Measurements from ENCODE around the gene DLGAP1. TPM values are rescaled to one million over a fixed set of nuclear protein-coding genes. Genes with fewer than 3 reads are reported as not detected.

The DLGAP1 gene
- total and polyA plus RNA-seq, 2 of the 13 experiments (the other 11 are each of a cell fraction or from before 2014, with no cell fraction given) = 0.01 TPM; not detected in 1

DNA sequence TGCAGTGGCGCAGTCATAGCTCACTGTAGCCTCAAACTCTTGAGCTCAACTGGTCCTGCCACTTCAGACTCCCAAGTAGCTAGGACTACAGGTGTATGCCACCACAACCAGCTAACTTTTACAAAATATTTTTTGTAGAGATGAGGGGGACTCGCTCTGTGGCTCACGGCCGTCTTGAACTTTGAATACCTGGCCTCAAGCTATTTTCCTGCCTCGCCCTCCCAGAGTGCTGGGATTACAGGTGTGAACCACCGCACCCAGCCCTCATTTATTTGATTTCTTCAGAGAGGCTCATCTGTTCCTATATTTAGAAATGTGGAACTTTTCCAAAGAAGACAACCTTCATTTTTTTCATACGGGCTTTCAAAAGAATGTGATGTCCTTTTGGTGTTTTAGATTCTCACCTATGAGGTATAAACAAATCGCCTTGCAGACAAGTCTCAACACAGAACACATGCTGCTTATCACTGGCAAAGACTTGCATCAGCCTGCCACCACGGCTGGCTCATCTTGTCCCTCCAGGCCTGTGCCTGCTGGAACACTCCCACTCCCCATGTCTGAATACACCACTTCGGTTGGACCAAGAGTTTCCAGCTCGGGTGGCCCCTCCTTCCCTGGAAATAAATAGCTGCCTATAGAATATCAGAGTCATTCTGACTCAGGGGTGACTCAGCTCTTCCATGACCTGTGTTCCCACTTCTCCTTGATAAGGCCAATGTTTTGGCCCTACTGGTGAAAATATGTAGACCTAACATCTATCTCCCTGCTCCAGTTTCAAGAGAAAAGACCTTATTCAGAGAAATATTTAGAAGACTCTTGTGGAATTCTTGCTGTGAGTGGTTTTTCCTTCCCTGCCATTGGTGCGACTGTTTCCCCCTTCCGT, 802.5 kb downstream of the DLGAP1 start (continued):
- TF ChIP-seq, protein P1, sequence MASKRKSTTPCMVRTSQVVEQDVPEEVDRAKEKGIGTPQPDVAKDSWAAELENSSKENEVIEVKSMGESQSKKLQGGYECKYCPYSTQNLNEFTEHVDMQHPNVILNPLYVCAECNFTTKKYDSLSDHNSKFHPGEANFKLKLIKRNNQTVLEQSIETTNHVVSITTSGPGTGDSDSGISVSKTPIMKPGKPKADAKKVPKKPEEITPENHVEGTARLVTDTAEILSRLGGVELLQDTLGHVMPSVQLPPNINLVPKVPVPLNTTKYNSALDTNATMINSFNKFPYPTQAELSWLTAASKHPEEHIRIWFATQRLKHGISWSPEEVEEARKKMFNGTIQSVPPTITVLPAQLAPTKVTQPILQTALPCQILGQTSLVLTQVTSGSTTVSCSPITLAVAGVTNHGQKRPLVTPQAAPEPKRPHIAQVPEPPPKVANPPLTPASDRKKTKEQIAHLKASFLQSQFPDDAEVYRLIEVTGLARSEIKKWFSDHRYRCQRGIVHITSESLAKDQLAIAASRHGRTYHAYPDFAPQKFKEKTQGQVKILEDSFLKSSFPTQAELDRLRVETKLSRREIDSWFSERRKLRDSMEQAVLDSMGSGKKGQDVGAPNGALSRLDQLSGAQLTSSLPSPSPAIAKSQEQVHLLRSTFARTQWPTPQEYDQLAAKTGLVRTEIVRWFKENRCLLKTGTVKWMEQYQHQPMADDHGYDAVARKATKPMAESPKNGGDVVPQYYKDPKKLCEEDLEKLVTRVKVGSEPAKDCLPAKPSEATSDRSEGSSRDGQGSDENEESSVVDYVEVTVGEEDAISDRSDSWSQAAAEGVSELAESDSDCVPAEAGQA (IDR thresholded peaks at IDR 0.05; ENCODE audit: low read depth) = no peak
- TF ChIP-seq, protein P1 (CRISPR knock-in tag; IDR thresholded peaks at IDR 0.05; ENCODE audit: borderline replicate concordance) = no peak
- TF ChIP-seq NFE2L2 (IDR thresholded peaks at IDR 0.05; ENCODE audit: low read length) (peak; percentile 99), HNRNPL (IDR thresholded peaks at IDR 0.05; ENCODE audit: low read depth, low read length) (no peak), DNMT3B (CRISPR knock-in tag; conservative IDR thresholded peaks at IDR 0.05) (no peak; the same call in 1 of the 2 replicates), ZNF251 (CRISPR knock-in tag; IDR thresholded peaks at IDR 0.05) (no peak), IKZF4 (CRISPR knock-in tag; IDR thresholded peaks at IDR 0.05; ENCODE audit: borderline replicate concordance, low read depth, not compliant biosample characterization) (no peak), ZNF468 (CRISPR knock-in tag; IDR thresholded peaks at IDR 0.05) (no peak), EED (CRISPR knock-in tag; IDR thresholded peaks at IDR 0.05) (no peak)
- TF ChIP-seq, protein P2, sequence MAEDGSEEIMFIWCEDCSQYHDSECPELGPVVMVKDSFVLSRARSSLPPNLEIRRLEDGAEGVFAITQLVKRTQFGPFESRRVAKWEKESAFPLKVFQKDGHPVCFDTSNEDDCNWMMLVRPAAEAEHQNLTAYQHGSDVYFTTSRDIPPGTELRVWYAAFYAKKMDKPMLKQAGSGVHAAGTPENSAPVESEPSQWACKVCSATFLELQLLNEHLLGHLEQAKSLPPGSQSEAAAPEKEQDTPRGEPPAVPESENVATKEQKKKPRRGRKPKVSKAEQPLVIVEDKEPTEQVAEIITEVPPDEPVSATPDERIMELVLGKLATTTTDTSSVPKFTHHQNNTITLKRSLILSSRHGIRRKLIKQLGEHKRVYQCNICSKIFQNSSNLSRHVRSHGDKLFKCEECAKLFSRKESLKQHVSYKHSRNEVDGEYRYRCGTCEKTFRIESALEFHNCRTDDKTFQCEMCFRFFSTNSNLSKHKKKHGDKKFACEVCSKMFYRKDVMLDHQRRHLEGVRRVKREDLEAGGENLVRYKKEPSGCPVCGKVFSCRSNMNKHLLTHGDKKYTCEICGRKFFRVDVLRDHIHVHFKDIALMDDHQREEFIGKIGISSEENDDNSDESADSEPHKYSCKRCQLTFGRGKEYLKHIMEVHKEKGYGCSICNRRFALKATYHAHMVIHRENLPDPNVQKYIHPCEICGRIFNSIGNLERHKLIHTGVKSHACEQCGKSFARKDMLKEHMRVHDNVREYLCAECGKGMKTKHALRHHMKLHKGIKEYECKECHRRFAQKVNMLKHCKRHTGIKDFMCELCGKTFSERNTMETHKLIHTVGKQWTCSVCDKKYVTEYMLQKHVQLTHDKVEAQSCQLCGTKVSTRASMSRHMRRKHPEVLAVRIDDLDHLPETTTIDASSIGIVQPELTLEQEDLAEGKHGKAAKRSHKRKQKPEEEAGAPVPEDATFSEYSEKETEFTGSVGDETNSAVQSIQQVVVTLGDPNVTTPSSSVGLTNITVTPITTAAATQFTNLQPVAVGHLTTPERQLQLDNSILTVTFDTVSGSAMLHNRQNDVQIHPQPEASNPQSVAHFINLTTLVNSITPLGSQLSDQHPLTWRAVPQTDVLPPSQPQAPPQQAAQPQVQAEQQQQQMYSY (CRISPR knock-in tag; IDR thresholded peaks at IDR 0.05) = no peak
- TF ChIP-seq, protein P3, sequence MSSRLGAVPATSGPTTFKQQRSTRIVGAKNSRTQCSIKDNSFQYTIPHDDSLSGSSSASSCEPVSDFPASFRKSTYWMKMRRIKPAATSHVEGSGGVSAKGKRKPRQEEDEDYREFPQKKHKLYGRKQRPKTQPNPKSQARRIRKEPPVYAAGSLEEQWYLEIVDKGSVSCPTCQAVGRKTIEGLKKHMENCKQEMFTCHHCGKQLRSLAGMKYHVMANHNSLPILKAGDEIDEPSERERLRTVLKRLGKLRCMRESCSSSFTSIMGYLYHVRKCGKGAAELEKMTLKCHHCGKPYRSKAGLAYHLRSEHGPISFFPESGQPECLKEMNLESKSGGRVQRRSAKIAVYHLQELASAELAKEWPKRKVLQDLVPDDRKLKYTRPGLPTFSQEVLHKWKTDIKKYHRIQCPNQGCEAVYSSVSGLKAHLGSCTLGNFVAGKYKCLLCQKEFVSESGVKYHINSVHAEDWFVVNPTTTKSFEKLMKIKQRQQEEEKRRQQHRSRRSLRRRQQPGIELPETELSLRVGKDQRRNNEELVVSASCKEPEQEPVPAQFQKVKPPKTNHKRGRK (CRISPR knock-in tag; IDR thresholded peaks at IDR 0.05) = no peak
- TF ChIP-seq, protein P4, sequence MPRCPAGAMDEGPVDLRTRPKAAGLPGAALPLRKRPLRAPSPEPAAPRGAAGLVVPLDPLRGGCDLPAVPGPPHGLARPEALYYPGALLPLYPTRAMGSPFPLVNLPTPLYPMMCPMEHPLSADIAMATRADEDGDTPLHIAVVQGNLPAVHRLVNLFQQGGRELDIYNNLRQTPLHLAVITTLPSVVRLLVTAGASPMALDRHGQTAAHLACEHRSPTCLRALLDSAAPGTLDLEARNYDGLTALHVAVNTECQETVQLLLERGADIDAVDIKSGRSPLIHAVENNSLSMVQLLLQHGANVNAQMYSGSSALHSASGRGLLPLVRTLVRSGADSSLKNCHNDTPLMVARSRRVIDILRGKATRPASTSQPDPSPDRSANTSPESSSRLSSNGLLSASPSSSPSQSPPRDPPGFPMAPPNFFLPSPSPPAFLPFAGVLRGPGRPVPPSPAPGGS (CRISPR knock-in tag; IDR thresholded peaks at IDR 0.05) = no peak
- TF ChIP-seq, protein P5, sequence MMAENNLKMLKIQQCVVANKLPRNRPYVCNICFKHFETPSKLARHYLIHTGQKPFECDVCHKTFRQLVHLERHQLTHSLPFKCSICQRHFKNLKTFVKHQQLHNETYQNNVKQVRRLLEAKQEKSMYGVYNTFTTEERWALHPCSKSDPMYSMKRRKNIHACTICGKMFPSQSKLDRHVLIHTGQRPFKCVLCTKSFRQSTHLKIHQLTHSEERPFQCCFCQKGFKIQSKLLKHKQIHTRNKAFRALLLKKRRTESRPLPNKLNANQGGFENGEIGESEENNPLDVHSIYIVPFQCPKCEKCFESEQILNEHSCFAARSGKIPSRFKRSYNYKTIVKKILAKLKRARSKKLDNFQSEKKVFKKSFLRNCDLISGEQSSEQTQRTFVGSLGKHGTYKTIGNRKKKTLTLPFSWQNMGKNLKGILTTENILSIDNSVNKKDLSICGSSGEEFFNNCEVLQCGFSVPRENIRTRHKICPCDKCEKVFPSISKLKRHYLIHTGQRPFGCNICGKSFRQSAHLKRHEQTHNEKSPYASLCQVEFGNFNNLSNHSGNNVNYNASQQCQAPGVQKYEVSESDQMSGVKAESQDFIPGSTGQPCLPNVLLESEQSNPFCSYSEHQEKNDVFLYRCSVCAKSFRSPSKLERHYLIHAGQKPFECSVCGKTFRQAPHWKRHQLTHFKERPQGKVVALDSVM (CRISPR knock-in tag; IDR thresholded peaks at IDR 0.05) = no peak

Measured in HepG2 (cell line).